ENCODE measurements around the gene KIF12.
A peak's percentile ranks its signal among the peaks of the same experiment; 100 is the strongest.

The KIF12 gene

GRCh38 chr9:114102484-114102883 is 3.4 kb upstream of the KIF12 start:
- no peak for DNase-seq

DNA sequence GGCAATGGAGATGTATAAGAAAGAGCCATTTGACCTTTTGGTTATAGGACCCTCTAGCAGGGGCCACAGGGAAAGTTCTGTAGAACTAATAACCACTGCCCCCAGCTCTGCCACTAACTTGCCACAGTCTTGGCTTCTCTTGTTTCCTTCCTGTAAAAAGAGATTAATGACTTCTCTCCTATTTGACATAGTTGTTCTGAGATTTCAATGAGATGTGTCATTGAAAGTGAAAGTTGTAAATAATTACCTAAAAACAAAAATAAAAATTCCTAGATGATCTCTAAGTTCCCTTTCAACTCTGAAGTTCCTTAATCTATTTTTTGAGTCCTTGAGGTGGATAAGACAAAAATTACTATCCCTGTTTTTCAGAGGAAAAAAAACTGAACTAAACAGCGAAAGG is 1.4 kb upstream of the KIF12 start:
- DNase-seq: no peak

- no peak for DNase-seq
Observed at GRCh38 chr9:114099669-114100270, 678 bp upstream of the KIF12 start.

- DNase-seq: no peak
Observed at GRCh38 chr9:114098021-114098935, 814 bp downstream of the KIF12 start.

GRCh38 chr9:114097613-114098020 is 1.5 kb downstream of the KIF12 start:
- peak; percentile 27 for DNase-seq

GRCh38 chr9:114096866-114097612 is 2.1 kb downstream of the KIF12 start:
- DNase-seq: no peak

GRCh38 chr9:114096041-114096511 is 3.0 kb downstream of the KIF12 start:
- no peak for DNase-seq

- no peak for DNase-seq
Observed at GRCh38 chr9:114094971-114095370, 4.1 kb downstream of the KIF12 start.

- DNase-seq: no peak
Observed at GRCh38 chr9:114093761-114094505, 5.2 kb downstream of the KIF12 start.

DNA sequence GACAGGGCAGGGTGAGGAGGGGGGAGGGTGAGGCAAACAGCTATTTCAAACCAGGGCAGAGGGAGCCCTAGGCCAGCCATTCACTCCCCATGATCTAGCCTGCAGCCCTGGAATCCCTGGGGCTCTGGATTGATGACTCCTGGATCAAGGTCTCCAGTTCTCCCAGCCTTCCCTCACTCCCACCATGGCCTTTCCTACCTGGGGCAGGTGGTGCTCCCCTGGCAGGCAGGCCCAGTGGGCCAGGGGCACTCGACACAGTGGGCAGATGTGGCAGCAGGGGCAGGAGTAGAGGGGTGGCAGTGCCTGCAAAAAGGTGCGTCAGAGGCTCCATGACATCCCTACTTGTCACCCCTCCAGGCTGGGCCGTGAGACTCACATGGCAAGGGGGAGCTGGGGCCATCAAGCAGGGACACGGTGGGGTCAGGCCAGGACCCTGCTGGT is 6.0 kb downstream of the KIF12 start:
- DNase-seq: no peak

DNA sequence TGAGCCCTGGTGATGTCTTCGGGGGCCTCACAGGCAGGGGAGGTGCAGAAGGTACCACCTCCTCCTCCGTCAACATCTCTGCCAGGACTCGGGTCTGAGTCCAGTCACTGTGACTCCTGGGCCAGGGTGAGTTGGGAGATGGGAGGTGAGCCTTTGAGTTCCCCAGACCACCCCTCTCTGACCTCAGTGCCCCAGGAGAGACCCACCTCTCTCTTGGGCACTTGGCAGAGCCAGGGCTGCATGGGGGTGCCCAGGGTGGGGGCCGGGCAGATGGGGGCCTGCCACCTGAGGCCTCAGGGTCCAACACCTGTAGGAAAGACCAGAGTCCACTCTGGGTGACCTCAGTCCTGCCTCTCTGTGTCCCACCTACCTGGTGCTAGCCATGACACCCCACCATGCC is 6.8 kb downstream of the KIF12 start:
- no peak for DNase-seq

GRCh38 chr9:114091711-114092110 is 7.4 kb downstream of the KIF12 start:
- DNase-seq: no peak

- DNase-seq: no peak
Observed at GRCh38 chr9:114090798-114091197, 8.3 kb downstream of the KIF12 start.

- no peak for DNase-seq
Observed at GRCh38 chr9:114089206-114089840, 9.8 kb downstream of the KIF12 start.

DNA sequence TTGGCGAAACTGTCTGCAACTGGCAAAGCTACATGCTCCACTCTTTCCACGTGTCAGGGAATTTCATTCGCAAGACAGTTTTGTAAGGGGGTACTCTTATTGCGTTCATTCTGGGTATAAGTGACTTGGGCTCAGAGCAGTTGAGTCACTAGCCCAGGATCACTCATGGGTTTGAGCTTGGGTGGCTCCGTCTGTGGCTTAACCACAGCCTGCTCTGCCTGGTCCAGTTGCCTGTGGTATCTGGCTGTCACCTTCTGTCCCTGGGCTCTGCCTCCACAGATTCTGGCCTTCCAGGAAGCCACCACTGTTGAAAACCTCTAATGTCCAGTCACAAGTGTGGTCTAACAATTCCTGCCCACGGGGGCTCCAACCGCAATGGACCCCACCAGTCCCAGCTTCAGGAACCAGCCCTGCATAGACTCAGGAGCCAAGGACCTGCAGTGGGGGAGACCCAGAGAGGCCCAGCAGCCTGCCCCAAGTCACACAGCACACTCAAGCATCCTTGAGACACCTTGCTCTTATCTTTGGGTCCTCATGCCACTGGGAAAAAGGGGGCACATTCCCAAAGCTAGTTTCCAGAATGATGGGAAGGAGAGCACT is 10.4 kb downstream of the KIF12 start:
- no peak for DNase-seq

DNA sequence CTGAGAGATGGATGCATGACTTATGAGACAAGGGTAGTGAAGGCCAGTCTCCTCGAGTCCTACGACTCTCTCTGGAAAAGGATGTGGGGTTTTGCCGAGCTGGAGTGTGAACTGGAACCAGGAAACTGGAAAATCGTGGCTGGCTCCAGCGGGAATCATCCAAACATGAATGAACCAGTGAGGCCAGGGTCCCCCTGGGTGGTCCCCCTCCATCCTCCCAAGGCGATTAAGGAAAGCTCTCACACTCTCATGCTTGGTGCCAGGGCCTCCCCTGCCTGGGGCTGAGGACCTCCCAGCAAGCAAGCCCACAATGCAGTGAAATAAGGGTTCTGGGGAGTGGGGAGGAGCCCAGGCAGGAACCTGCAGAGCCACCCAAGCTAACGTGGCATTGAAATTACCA is 11.4 kb downstream of the KIF12 start:
- no peak for DNase-seq

- no peak for DNase-seq
Observed at GRCh38 chr9:114086607-114087006, 12.5 kb downstream of the KIF12 start.

DNA sequence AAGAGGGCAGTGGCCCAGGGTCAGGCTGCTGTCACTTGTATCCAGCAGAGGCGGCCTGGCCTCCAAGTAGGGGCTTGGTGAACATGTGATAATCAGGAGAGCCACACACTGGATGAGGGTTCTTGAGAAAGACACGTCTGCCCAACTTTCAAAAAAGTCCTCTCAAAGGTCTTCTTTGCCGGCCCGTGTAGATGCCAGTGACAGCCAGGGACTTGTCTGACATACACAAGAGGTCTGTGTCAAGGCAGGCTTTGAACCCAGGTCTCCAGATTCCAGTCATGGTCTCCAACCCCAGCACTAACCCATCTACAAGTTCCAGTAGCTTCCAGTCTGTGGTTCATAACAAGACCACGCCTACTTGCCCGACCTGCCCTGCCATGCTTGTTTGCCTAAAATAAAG is 13.1 kb downstream of the KIF12 start:
- no peak for DNase-seq

DNA sequence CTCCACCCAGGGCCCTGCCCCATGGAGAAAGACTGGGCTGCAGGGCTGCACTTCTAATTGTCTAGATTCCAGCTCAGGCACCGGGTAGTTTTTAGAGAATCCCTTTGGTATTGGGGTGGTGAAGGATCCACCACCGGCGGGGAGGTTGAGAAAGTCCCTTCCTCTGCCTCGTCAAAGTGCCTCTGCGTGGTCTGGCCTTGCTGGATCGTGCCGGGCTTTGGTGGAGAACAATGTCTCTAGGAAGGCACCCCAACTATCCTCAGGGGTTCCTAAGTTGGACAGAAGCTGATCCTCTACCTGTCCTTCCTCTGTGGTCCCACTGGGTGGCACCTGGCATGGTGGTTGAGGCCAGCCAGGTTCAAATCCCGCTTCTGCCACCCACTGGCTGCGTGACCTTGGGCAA is 13.7 kb downstream of the KIF12 start:
- DNase-seq: no peak

GRCh38 chr9:114084282-114085073 is 14.6 kb downstream of the KIF12 start:
- DNase-seq: peak; percentile 21

DNA sequence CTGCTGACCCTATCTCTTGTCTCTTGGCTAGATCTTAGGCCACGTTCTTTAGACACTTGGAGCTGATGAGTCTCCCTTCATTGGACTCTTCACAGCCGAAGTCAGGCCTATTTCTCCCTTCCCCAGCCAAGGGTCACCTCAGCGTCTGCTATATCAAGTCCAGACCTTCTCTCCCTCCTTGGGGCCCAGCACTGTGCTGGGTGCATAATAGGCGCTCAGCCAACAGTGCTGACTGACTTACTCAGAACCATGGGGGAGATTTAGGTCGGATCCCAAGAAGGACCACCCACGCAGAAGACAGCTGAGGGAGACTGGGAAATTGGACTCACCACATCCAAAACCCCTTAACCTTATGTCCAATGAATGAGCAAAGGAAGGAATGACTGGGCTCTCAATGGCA is 15.4 kb downstream of the KIF12 start:
- peak; percentile 46 for DNase-seq
